ENCODE measurements around the gene PCBP3. TPM values are rescaled to one million over a fixed set of nuclear protein-coding genes. Genes with fewer than 3 reads are reported as not detected.
A peak's percentile ranks its signal among the peaks of the same experiment; 100 is the strongest.
"Not testable (repeated sequence)": the region's sequence is repeated elsewhere in the genome, so short reads cannot be mapped to it uniquely, and the experiment has no call there.

The PCBP3 gene
- total and polyA plus RNA-seq, 2 experiments from 2014 or later: 3.4 to 4.3 TPM

GRCh38 chr21:45706299-45706698 lies 62.8 kb downstream of the PCBP3 start:
- Histone ChIP-seq H3K4me3 (no peak overlapping the region), H3K27me3 (no peaks in the 10 kb centered on the region), H3K27ac (no peak overlapping the region), H3K36me3 (no peaks in the 10 kb centered on the region), H3K4me1 (ENCODE audit: low read depth) (no peaks in the 10 kb centered on the region), H3K9me3 (ENCODE audit: low read depth) (no peaks in the 10 kb centered on the region)
- TF ChIP-seq CTCF (IDR thresholded peaks at IDR 0.05; ENCODE audit: low read depth, low read length): no peak
- DNase-seq (ENCODE audit: low read depth in 1 of 2, low spot score in 1 of 2): no peak

GRCh38 chr21:45709173-45709572 lies 65.6 kb downstream of the PCBP3 start:
- H3K4me3 ChIP-seq: no peak overlapping the region
- TF ChIP-seq CTCF (IDR thresholded peaks at IDR 0.05; ENCODE audit: low read depth, low read length): no peak
- peaks cover 3% of the 10 kb centered on the region for H3K9me3 ChIP-seq (ENCODE audit: low read depth)
- H3K36me3 ChIP-seq: no peaks in the 10 kb centered on the region
- no peaks in the 10 kb centered on the region for H3K4me1 ChIP-seq (ENCODE audit: low read depth)
- H3K27ac ChIP-seq: no peak overlapping the region
- DNase-seq (ENCODE audit: low read depth in 1 of 2, low spot score in 1 of 2): peak in 1 of 2 donors; percentile 36
- H3K27me3 ChIP-seq: no peaks in the 10 kb centered on the region

GRCh38 chr21:45709696-45710268 lies 66.3 kb downstream of the PCBP3 start:
- no peaks in the 10 kb centered on the region for H3K27me3 ChIP-seq
- H3K36me3 ChIP-seq: no peaks in the 10 kb centered on the region
- no peak overlapping the region for H3K27ac ChIP-seq
- H3K4me1 ChIP-seq (ENCODE audit: low read depth): no peaks in the 10 kb centered on the region
- no peak for TF ChIP-seq CTCF (IDR thresholded peaks at IDR 0.05; ENCODE audit: low read depth, low read length)
- H3K4me3 ChIP-seq: no peak overlapping the region
- DNase-seq (ENCODE audit: low read depth in 1 of 2, low spot score in 1 of 2): no peak
- H3K9me3 ChIP-seq (ENCODE audit: low read depth): peaks cover 3% of the 10 kb centered on the region

GRCh38 chr21:45710306-45710705 lies 66.8 kb downstream of the PCBP3 start:
- not testable (repeated sequence) for H3K36me3 ChIP-seq; H3K9me3 ChIP-seq (ENCODE audit: low read depth); H3K4me1 ChIP-seq (ENCODE audit: low read depth); DNase-seq (ENCODE audit: low read depth in 1 of 2, low spot score in 1 of 2); H3K27ac ChIP-seq; H3K4me3 ChIP-seq; H3K27me3 ChIP-seq

GRCh38 chr21:45713613-45714012 lies 70.1 kb downstream of the PCBP3 start:
- no peak for TF ChIP-seq CTCF (IDR thresholded peaks at IDR 0.05; ENCODE audit: low read depth, low read length)
- H3K4me1 ChIP-seq (ENCODE audit: low read depth): no peaks in the 10 kb centered on the region
- peaks cover 3% of the 10 kb centered on the region for H3K9me3 ChIP-seq (ENCODE audit: low read depth)
- no peak overlapping the region for H3K4me3 ChIP-seq
- no peak overlapping the region for H3K27ac ChIP-seq
- H3K27me3 ChIP-seq: no peaks in the 10 kb centered on the region
- H3K36me3 ChIP-seq: no peaks in the 10 kb centered on the region
- DNase-seq (ENCODE audit: low read depth in 1 of 2, low spot score in 1 of 2): no peak

GRCh38 chr21:45715441-45715840 lies 71.9 kb downstream of the PCBP3 start:
- no peak for TF ChIP-seq CTCF (IDR thresholded peaks at IDR 0.05; ENCODE audit: low read depth, low read length)
- DNase-seq (ENCODE audit: low read depth in 1 of 2, low spot score in 1 of 2): no peak
- no peaks in the 10 kb centered on the region for H3K36me3 ChIP-seq
- no peaks in the 10 kb centered on the region for H3K4me1 ChIP-seq (ENCODE audit: low read depth)
- no peak overlapping the region for H3K27ac ChIP-seq
- H3K27me3 ChIP-seq: no peaks in the 10 kb centered on the region
- H3K4me3 ChIP-seq: no peak overlapping the region
- peaks cover 3% of the 10 kb centered on the region for H3K9me3 ChIP-seq (ENCODE audit: low read depth)
